ENCODE data around the gene PTPRM. TPM values are rescaled to one million over a fixed set of nuclear protein-coding genes. Genes with fewer than 3 reads are reported as not detected.

PTPRM gene
- total and polyA plus RNA-seq, 2 experiments from 2014 or later = 1.6 to 5.3 TPM

DNA sequence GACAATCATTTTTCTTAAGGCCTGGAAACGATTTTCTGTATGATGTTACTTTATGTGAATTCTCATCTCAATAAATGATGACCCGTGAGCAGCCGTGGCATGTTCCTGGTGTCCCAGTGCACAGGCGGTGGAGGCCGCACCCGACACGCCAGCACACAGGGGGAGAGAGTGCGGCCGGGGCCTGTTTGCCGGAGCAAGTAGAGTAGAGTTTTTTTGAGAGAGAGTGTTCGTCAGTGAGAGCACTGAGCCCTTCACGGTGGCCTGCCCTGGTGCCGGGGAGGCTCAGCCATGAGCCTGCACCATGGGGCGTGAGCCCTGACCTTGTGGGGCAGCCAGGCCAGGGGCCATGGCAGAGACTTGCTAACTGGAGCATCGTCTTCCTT lies 839.7 kb downstream of the PTPRM start:
- Histone ChIP-seq H3K4me3 (no peak overlapping the region), H2AFZ (no peak overlapping the region), H3K4me2 (no peak overlapping the region), H3K27ac (ENCODE audit: low read depth) (no peak overlapping the region), H3K4me1 (ENCODE audit: insufficient read depth) (peaks cover 4% of the 10 kb centered on the region; the same call in 1 of the 2 replicates), H3K79me2 (replicated peaks; ENCODE audit: insufficient read depth) (no peaks in the 10 kb centered on the region), H3K36me3 (ENCODE audit: insufficient read depth) (no peaks in the 10 kb centered on the region; the same call in 1 of the 2 replicates), H3K27me3 (ENCODE audit: insufficient read depth) (no peaks in the 10 kb centered on the region), H3K9me2 (ENCODE audit: insufficient read depth) (no peaks in the 10 kb centered on the region; the same call in 1 of the 2 replicates), H3F3A (replicated peaks; ENCODE audit: low read depth) (no peaks in the 10 kb centered on the region), H4K20me1 (replicated peaks; ENCODE audit: insufficient read depth) (no peaks in the 10 kb centered on the region)
- H3K27ac Mint-ChIP-seq = no peak overlapping the region
- peaks cover 6% of the 10 kb centered on the region for H3K4me1 Mint-ChIP-seq
- H3K9me3 Mint-ChIP-seq = peaks cover 26% of the 10 kb centered on the region
- TF ChIP-seq EZH2phosphoT487 (IDR thresholded peaks at IDR 0.05; ENCODE audit: unreplicated experiment) (no peak), REST (IDR thresholded peaks at IDR 0.05; ENCODE audit: unreplicated experiment) (no peak), JUNB (IDR thresholded peaks at IDR 0.05; ENCODE audit: unreplicated experiment) (no peak), STAT1 (IDR thresholded peaks at IDR 0.05; ENCODE audit: unreplicated experiment) (no peak), EZH2 (IDR thresholded peaks at IDR 0.05; ENCODE audit: low read depth, unreplicated experiment) (no peak), CREB1 (CRISPR knock-in tag; IDR thresholded peaks at IDR 0.05; ENCODE audit: low read depth) (no peak), ZNF114 (CRISPR knock-in tag; IDR thresholded peaks at IDR 0.05) (no peak), POLR2AphosphoS5 (IDR thresholded peaks at IDR 0.05; ENCODE audit: low read depth) (no peak), ZNF331 (CRISPR knock-in tag; IDR thresholded peaks at IDR 0.05; ENCODE audit: low read depth) (no peak), ETS1 (IDR thresholded peaks at IDR 0.05) (no peak), NANOG (IDR thresholded peaks at IDR 0.05; ENCODE audit: borderline replicate concordance) (no peak)
- TF ChIP-seq, protein P1, sequence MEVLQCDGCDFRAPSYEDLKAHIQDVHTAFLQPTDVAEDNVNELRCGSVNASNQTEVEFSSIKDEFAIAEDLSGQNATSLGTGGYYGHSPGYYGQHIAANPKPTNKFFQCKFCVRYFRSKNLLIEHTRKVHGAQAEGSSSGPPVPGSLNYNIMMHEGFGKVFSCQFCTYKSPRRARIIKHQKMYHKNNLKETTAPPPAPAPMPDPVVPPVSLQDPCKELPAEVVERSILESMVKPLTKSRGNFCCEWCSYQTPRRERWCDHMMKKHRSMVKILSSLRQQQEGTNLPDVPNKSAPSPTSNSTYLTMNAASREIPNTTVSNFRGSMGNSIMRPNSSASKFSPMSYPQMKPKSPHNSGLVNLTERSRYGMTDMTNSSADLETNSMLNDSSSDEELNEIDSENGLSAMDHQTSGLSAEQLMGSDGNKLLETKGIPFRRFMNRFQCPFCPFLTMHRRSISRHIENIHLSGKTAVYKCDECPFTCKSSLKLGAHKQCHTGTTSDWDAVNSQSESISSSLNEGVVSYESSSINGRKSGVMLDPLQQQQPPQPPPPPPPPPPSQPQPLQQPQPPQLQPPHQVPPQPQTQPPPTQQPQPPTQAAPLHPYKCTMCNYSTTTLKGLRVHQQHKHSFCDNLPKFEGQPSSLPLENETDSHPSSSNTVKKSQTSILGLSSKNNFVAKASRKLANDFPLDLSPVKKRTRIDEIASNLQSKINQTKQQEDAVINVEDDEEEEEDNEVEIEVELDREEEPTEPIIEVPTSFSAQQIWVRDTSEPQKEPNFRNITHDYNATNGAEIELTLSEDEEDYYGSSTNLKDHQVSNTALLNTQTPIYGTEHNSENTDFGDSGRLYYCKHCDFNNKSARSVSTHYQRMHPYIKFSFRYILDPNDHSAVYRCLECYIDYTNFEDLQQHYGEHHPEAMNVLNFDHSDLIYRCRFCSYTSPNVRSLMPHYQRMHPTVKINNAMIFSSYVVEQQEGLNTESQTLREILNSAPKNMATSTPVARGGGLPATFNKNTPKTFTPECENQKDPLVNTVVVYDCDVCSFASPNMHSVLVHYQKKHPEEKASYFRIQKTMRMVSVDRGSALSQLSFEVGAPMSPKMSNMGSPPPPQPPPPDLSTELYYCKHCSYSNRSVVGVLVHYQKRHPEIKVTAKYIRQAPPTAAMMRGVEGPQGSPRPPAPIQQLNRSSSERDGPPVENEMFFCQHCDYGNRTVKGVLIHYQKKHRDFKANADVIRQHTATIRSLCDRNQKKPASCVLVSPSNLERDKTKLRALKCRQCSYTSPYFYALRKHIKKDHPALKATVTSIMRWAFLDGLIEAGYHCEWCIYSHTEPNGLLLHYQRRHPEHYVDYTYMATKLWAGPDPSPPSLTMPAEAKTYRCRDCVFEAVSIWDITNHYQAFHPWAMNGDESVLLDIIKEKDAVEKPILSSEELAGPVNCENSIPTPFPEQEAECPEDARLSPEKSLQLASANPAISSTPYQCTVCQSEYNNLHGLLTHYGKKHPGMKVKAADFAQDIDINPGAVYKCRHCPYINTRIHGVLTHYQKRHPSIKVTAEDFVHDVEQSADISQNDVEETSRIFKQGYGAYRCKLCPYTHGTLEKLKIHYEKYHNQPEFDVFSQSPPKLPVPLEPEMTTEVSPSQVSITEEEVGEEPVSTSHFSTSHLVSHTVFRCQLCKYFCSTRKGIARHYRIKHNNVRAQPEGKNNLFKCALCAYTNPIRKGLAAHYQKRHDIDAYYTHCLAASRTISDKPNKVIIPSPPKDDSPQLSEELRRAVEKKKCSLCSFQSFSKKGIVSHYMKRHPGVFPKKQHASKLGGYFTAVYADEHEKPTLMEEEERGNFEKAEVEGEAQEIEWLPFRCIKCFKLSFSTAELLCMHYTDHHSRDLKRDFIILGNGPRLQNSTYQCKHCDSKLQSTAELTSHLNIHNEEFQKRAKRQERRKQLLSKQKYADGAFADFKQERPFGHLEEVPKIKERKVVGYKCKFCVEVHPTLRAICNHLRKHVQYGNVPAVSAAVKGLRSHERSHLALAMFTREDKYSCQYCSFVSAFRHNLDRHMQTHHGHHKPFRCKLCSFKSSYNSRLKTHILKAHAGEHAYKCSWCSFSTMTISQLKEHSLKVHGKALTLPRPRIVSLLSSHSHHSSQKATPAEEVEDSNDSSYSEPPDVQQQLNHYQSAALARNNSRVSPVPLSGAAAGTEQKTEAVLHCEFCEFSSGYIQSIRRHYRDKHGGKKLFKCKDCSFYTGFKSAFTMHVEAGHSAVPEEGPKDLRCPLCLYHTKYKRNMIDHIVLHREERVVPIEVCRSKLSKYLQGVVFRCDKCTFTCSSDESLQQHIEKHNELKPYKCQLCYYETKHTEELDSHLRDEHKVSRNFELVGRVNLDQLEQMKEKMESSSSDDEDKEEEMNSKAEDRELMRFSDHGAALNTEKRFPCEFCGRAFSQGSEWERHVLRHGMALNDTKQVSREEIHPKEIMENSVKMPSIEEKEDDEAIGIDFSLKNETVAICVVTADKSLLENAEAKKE (CRISPR knock-in tag; IDR thresholded peaks at IDR 0.05) = no peak
- TF ChIP-seq, protein P2, sequence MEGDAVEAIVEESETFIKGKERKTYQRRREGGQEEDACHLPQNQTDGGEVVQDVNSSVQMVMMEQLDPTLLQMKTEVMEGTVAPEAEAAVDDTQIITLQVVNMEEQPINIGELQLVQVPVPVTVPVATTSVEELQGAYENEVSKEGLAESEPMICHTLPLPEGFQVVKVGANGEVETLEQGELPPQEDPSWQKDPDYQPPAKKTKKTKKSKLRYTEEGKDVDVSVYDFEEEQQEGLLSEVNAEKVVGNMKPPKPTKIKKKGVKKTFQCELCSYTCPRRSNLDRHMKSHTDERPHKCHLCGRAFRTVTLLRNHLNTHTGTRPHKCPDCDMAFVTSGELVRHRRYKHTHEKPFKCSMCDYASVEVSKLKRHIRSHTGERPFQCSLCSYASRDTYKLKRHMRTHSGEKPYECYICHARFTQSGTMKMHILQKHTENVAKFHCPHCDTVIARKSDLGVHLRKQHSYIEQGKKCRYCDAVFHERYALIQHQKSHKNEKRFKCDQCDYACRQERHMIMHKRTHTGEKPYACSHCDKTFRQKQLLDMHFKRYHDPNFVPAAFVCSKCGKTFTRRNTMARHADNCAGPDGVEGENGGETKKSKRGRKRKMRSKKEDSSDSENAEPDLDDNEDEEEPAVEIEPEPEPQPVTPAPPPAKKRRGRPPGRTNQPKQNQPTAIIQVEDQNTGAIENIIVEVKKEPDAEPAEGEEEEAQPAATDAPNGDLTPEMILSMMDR (conservative IDR thresholded peaks at IDR 0.05; ENCODE audit: low read depth in 2 of 2) = no peak
- peaks cover under 1% of the 10 kb centered on the region for H3K27me3 Mint-ChIP-seq (ENCODE audit: insufficient read depth, low read depth, poor library complexity)
- H3K36me3 Mint-ChIP-seq (ENCODE audit: low read depth) = peaks cover 22% of the 10 kb centered on the region
- no peak for DNase-seq (ENCODE audit: low spot score)
- no peak for ATAC-seq
- no peak overlapping the region for H3K4me3 Mint-ChIP-seq
